ENCODE measurements around the gene DGCR8. TPM values are rescaled to one million over a fixed set of nuclear protein-coding genes. Genes with fewer than 3 reads are reported as not detected.
A peak's percentile ranks its signal among the peaks of the same experiment; 100 is the strongest.

Gene DGCR8
- 100 to 1,000 TPM in 1 of 4 donors, 10 to 100 TPM in 3; 34.3 to 182 (median 64.7) TPM for total RNA-seq

- in situ Hi-C loops (cut with MboI; ENCODE audit: low pct_ligation_motif_present in 1 of 4, low pct_unique_long_range_greater_than_20kb in 1 of 4, low sequenced_read_pairs in 3 of 4) = no loop called here
- H3K4me1 ChIP-seq = peaks cover 22 to 49% (median 30%) of the 10 kb centered on the region in 4 donors
- TF ChIP-seq POLR2A (IDR thresholded peaks at IDR 0.05) = peak; percentile 50
- TF ChIP-seq EP300 (IDR thresholded peaks at IDR 0.05; ENCODE audit: low read depth) = peak; percentile 66
- TF ChIP-seq POLR2AphosphoS5 (IDR thresholded peaks at IDR 0.05) = peak; percentile 73 to 89 (median 76)
- no peak for TF ChIP-seq CTCF (IDR thresholded peaks at IDR 0.05)
Measured at GRCh38 chr22:20079745-20080444, at the start of gene DGCR8. TSS of gene DGCR8 (plus strand) at chr22:20080241. CDS start at chr22:20085964, 5,723 bp downstream.

GRCh38 chr22:20031732-20032406, 48.2 kb upstream of the DGCR8 start:
- in situ Hi-C loops (cut with MboI; ENCODE audit: low pct_ligation_motif_present in 1 of 4, low pct_unique_long_range_greater_than_20kb in 1 of 4, low sequenced_read_pairs in 3 of 4) (no loop called here), intact Hi-C loops (cut with DNase I; ENCODE audit: low total_unique reads) (loop anchor here (5.0 kb wide), 1 partner anchor 40 kb away; no protein-coding TSS in a partner anchor)
- peaks cover 0 to 16% (median 1%) of the 10 kb centered on the region in 4 donors for H3K4me1 ChIP-seq
- no peak overlapping the region for H3K4me3 ChIP-seq
- DNase-seq = peak; percentile 61
- no peaks in the 10 kb centered on the region for H3K27me3 ChIP-seq
- H3K36me3 ChIP-seq = no peaks in the 10 kb centered on the region
- 58% methylated on average over 15 of the region's 16 CpGs; no CpG with 5 or more reads in 1 of the 2 donors for WGBS, 2 donors (ENCODE audit: low coverage in 1 of 2)
- TF ChIP-seq POLR2AphosphoS5 (IDR thresholded peaks at IDR 0.05) (no peak), EP300 (IDR thresholded peaks at IDR 0.05; ENCODE audit: low read depth) (no peak), POLR2A (IDR thresholded peaks at IDR 0.05) (no peak), CTCF (IDR thresholded peaks at IDR 0.05) (no peak)
- no peak overlapping the region for H3K27ac ChIP-seq
- H3K9me3 ChIP-seq = no peaks in the 10 kb centered on the region

More at GRCh38 chr22:20079745-20080444, at the start of gene DGCR8:
- Histone ChIP-seq H3K9me3 (no peaks in the 10 kb centered on the region), H3K27me3 (no peaks in the 10 kb centered on the region), H3K27ac (peak within 1 kb of the TSS; percentile 92 to 98 (median 94)), H3K4me3 (peak within 1 kb of the TSS; percentile 62 to 94 (median 80)), H3K36me3 (no peaks in the 10 kb centered on the region)
- peak; percentile 94 for DNase-seq
- intact Hi-C loops (cut with DNase I; ENCODE audit: low total_unique reads) = no loop called here
- WGBS, 2 donors (ENCODE audit: low coverage in 1 of 2) = 0% methylated on average over 6 of the region's 100 CpGs; no CpG with 5 or more reads in 1 of the 2 donors

- in situ Hi-C loops (cut with MboI; ENCODE audit: low pct_ligation_motif_present in 1 of 4, low pct_unique_long_range_greater_than_20kb in 1 of 4, low sequenced_read_pairs in 3 of 4) (no loop called here), intact Hi-C loops (cut with DNase I; ENCODE audit: low total_unique reads) (loop anchor here (5.0 kb wide), 1 partner anchor 40 kb away; no protein-coding TSS in a partner anchor)
- Histone ChIP-seq H3K27ac (no peak overlapping the region), H3K4me3 (no peak overlapping the region), H3K4me1 (peaks cover 0 to 16% (median 1%) of the 10 kb centered on the region in 4 donors), H3K9me3 (no peaks in the 10 kb centered on the region), H3K27me3 (no peaks in the 10 kb centered on the region), H3K36me3 (no peaks in the 10 kb centered on the region)
- WGBS, 2 donors (ENCODE audit: low coverage in 1 of 2) = 90% methylated on average over 4 of the region's 7 CpGs; no CpG with 5 or more reads in 1 of the 2 donors
- TF ChIP-seq POLR2A (IDR thresholded peaks at IDR 0.05) = no peak
- no peak for TF ChIP-seq POLR2AphosphoS5 (IDR thresholded peaks at IDR 0.05)
- TF ChIP-seq CTCF (IDR thresholded peaks at IDR 0.05) = no peak
- TF ChIP-seq EP300 (IDR thresholded peaks at IDR 0.05; ENCODE audit: low read depth) = no peak
- no peak for DNase-seq
Measured at GRCh38 chr22:20032407-20032991, 47.5 kb upstream of the DGCR8 start.
